ENCODE measurements around the gene NSUN2.

Gene NSUN2

DNA sequence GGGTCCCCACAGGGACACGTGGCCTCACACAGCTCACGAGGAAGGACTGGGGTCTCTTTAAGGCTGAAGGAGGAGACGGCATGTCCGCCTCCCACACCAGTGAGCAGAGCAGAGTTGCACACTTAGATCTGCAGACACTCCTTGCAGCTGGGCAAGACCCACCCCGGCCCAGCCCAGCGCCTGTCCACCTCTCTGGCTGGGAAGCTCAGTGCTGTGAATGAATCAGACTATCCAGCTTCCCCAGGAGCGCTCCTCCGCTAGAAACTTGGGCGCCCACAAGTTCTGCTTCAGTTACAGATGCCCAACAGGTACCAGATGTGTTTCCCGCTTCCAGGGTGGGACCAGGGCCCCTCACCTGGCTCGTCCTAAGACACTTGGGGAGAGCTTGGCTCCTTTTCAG, 78.9 kb downstream of the NSUN2 start:
- DNase-seq: no peak

DNA sequence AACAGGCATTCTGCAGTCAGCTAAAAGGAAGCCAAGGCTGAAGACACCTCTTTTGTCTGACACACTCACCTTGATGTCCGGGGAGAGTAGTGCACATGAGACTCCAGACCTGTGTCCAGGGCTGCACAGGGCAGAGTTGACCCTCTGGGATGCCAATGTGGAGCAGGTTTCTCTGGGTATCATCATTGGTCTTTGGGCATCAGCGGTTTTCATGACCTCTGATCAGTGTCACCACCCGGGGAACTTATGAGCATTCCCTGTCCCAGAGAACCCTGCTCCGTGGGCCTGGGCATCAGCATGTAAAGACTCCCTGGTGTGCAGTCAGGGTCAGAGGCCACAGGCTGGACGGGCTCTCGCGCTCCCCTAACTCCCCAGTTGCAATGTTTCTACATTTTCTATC, 80.2 kb downstream of the NSUN2 start:
- DNase-seq: no peak

DNA sequence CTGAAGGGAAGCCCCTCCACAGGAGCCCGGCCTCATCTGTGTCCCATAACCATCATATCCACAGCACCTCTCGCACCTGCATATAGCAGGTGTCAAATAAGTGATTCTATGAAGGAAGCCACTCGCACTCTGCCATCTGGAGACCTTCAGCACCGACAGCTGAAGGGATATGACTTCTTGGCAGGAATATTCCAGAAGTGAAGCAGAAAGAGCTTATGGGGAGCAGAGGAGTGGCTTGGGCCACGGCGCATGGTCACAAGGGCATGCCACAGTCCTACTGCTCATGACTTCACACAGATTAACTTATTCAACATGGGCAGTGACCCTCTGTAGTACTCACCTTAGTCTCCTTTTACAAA, 80.9 kb downstream of the NSUN2 start:
- DNase-seq: no peak

DNA sequence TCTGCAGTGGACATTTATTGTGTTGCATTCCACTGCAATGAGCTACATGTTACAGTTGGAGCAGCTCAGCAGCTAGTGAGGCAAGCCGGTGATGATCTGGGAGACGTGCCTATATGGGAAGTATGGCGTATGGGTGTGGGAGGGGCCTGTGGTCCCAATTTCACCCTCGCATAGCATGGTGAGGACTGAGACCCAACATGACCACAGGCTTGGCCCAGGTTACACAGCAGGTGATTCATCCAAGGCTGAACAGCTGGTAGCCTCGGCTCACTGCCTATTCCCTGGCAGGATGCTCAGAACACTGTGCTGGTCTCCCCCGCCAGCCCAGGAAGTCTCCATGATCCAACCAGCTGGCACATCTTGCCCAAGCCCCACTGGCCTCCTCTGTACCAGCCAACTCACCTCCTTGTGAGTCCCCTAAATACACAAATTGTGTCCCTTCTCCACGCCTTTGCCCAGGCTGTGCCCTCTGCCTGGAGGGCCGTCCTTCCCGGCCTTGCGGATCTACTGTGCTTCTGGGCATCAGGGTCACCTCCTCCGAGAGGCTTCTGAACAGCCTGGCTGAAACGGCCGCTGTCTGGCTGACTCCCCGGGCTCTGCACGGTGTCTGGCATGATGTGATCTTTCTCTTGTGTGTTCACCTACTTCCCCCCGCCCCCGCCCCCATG, 81.4 kb downstream of the NSUN2 start:
- no peak for DNase-seq

DNA sequence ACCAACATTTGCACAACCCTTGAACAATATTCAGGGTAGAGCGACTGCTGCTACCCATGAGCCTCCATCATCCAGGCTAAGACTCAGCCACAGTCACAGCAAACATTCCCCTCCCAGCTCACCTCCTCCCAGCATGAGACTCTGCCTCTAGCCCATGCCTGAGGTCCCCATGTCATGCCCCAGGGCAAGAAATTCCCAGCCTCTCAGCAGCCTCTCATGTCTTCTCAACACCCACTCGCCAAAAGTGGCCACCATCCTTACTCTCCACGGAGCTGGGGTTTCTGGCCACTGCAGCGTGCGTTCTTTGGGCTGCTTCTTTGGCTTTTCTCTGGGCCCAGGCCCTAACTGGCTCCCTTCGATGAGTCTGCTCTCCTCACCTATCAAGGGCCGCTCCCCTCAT, 82.2 kb downstream of the NSUN2 start:
- no peak for DNase-seq

Measured in activated gamma-delta T cell treated with Interleukin-2 at 50 U/mL for 16 hours (primary cell).